Measurements from ENCODE around the gene TBC1D22B.

DNA sequence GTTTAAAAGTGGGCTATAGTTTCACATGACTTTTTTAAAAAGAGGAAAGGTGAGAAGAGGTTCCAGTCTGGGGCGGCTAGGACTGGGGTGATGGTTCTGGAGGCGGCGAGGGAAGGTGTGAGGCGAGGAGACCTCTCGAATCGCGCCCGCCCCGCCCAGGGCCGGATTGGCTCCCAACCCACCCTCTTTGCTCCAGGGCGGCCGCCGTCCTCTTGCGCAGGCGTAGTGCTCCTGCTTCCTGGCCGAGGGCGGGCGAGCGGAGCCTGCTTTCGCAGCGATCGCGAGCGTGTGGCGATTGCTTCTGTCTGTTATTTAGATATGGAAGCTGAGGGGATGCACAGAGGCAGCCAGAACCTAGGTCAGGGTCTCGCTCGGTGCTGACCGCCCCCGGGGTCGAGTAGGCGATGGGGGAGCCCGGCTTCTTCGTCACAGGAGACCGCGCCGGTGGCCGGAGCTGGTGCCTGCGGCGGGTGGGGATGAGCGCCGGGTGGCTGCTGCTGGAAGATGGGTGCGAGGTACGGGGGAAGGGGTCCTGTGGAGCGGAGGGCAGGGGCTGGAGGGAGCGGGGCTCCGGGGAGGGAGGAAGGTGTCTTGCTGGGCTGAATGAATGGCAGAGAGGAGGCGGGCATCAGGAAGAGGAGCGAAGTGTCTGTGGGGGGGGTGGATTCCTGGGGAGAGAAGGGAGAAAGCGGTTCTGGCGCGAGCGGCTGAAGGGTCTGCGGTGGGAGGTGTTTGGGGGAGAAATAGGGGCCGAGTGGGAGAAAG is 96.4 kb downstream of the TBC1D22B start, which contains the start of gene RNF8:
- TF ChIP-seq, protein P1, sequence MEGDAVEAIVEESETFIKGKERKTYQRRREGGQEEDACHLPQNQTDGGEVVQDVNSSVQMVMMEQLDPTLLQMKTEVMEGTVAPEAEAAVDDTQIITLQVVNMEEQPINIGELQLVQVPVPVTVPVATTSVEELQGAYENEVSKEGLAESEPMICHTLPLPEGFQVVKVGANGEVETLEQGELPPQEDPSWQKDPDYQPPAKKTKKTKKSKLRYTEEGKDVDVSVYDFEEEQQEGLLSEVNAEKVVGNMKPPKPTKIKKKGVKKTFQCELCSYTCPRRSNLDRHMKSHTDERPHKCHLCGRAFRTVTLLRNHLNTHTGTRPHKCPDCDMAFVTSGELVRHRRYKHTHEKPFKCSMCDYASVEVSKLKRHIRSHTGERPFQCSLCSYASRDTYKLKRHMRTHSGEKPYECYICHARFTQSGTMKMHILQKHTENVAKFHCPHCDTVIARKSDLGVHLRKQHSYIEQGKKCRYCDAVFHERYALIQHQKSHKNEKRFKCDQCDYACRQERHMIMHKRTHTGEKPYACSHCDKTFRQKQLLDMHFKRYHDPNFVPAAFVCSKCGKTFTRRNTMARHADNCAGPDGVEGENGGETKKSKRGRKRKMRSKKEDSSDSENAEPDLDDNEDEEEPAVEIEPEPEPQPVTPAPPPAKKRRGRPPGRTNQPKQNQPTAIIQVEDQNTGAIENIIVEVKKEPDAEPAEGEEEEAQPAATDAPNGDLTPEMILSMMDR (conservative IDR thresholded peaks at IDR 0.05; ENCODE audit: low read depth, low read length) = no peak
- no peak for TF ChIP-seq EZH2 (IDR thresholded peaks at IDR 0.05; ENCODE audit: borderline replicate concordance, low read depth, low read length, poor library complexity, severe bottlenecking)

All from A673 (cell line).